Suprapubic skin (tissue), 4 donors: Measurements from ENCODE around the gene MRPL1. TPM values are rescaled to one million over a fixed set of nuclear protein-coding genes. Genes with fewer than 3 reads are reported as not detected.

ENCODE experiments used
- DNase-seq, 2 donors: peaks; one replicate each; pipeline ENCODE4 v3.0.0-alpha.2; 2019; ENCODE audit warnings: low spot score in 2 of 2
- H3K27ac ChIP-seq: fragments of 200-600 bp; sonication (generic); one replicate; pipeline ENCODE4 v1.5.1; 2019
- H3K27me3 ChIP-seq: fragments of 200-600 bp; sonication (generic); one replicate; pipeline ENCODE4 v1.5.1; 2019
- H3K36me3 ChIP-seq: fragments of 200-600 bp; sonication (generic); one replicate; pipeline ENCODE4 v1.5.1; 2019
- H3K4me1 ChIP-seq: fragments of 200-600 bp; sonication (generic); one replicate; pipeline ENCODE4 v1.5.1; 2019
- H3K4me3 ChIP-seq: fragments of 200-600 bp; sonication (generic); one replicate; pipeline ENCODE4 v1.5.1; 2019; ENCODE audit warnings: mild to moderate bottlenecking
- H3K9me3 ChIP-seq: fragments of 200-600 bp; sonication (generic); one replicate; pipeline ENCODE4 v1.5.1; 2019
- EP300 ChIP-seq: sonication (generic); formaldehyde crosslinking; IDR thresholded peaks from one replicate; pipeline ENCODE4 v1.6.1; 2017; ENCODE audit warnings: antibody characterized with exemption
- POLR2A ChIP-seq, 2 donors: fragments of 450-650 bp; IDR thresholded peaks; one replicate each; pipeline ENCODE4 v1.6.1; 2017; ENCODE audit warnings: antibody characterized with exemption in 2 of 2, mild to moderate bottlenecking in 2 of 2, moderate library complexity in 2 of 2
- POLR2AphosphoS5 ChIP-seq, 3 donors: sonication (generic); formaldehyde crosslinking; IDR thresholded peaks; one replicate each; pipeline ENCODE4 v1.6.1; 2017; ENCODE audit warnings: antibody characterized with exemption in 3 of 3
- WGBS: methylation state at CpG from one replicate; pipeline ENCODE4 v1.1.5; 2018; 5-methylcytosine and 5-hydroxymethylcytosine counted together
- total RNA-seq, 4 donors: library from RNA; depleted of rRNA; stranded (reverse); fragments of >200 nt; gene quantifications; one replicate each; pipeline ENCODE4 v1.1.0, GENCODE V29; 2016
- TF ChIP-seq, protein P1 (sequence below), 2 donors: fragments of 200-600 bp in 1 of 2; fragments of 450-650 bp in 1 of 2; sonication (generic) in 1 of 2; IDR thresholded peaks; one replicate each; pipeline ENCODE4 v1.5.1; 2016 to 2019; ENCODE audit warnings: antibody characterized with exemption in 2 of 2, mild to moderate bottlenecking in 1 of 2, moderate library complexity in 1 of 2

Gene MRPL1
- 10 to 100 TPM; 13.2 to 28.2 (median 15.6) TPM for total RNA-seq

DNA sequence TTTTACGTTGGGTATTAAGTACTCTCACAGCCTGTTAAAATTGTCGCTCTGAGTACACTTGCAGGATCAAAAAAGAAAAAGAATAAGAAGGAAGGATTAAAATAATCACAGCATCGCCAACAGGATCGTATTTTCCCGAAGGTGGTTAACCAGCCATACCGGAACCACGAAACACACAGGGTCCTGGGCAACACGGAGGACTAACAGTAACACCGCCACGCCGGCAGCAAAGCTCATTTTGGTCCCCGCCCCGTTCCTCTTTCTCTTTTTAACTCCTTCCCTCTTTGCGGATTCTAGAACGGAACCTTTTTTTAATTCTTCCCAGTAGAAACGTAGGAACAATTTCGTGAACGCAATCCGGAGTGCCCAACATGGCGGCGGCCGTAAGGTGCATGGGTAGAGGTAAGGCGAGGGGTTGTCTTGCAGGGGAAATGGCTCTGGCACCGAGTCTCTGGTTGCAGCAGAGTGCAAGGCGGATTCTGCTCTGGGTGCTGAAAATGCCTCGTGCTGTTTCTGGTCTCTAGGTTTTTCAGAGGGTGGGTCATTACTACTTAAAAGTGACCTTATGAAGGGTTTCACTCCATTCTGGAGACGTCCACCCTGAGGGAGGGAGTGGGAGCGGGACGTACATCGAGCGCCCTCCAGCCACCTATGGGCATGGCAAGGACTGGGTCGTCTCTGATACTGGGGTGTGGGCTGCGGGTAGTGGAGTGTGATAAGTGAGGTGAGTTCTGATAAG, at the start of gene MRPL1:
Gene MRPL1 (plus strand): TSS at position 353 of the 739 bp plus-strand sequence. CDS start 19 bp downstream, at position 372.
- H3K27me3 ChIP-seq = no peaks in the 10 kb centered on the region
- under 1% methylated on average over 33 of the region's 33 CpGs for WGBS
- peak within 1 kb of the TSS; percentile 99 for H3K27ac ChIP-seq
- H3K36me3 ChIP-seq = peaks cover 7% of the 10 kb centered on the region
- peak; percentile 94 to 95 for DNase-seq
- no peaks in the 10 kb centered on the region for H3K9me3 ChIP-seq
- H3K4me3 ChIP-seq = peak within 1 kb of the TSS; percentile 73
- TF ChIP-seq, protein P1, sequence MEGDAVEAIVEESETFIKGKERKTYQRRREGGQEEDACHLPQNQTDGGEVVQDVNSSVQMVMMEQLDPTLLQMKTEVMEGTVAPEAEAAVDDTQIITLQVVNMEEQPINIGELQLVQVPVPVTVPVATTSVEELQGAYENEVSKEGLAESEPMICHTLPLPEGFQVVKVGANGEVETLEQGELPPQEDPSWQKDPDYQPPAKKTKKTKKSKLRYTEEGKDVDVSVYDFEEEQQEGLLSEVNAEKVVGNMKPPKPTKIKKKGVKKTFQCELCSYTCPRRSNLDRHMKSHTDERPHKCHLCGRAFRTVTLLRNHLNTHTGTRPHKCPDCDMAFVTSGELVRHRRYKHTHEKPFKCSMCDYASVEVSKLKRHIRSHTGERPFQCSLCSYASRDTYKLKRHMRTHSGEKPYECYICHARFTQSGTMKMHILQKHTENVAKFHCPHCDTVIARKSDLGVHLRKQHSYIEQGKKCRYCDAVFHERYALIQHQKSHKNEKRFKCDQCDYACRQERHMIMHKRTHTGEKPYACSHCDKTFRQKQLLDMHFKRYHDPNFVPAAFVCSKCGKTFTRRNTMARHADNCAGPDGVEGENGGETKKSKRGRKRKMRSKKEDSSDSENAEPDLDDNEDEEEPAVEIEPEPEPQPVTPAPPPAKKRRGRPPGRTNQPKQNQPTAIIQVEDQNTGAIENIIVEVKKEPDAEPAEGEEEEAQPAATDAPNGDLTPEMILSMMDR (IDR thresholded peaks at IDR 0.05) = no peak
- TF ChIP-seq EP300 (no peak), POLR2AphosphoS5 (IDR thresholded peaks at IDR 0.05) (peak in 2 of 3 donors; percentile 76 to 94), POLR2A (IDR thresholded peaks at IDR 0.05) (peak; percentile 41 to 64)
- peaks cover 20% of the 10 kb centered on the region for H3K4me1 ChIP-seq

DNA sequence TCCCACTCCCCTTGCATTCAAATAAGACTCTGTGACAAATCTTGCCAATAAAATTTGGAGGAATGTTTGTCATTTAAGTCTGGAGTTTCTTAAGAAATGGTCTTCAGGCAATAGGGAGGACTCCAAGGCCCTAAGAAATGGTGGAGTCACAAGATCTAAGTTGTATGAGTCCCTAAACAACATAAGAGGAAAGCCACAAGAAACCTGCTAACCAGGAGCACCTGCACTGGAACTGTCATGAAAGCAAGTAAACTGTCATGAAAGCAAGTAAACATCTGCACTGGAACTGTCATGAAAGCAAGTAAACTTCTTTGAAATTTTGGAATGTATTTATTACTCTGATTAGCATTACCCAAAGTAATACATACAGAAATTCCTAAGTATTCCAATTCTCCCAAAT, 47.0 kb upstream of the MRPL1 start:
- no peak for TF ChIP-seq POLR2A (IDR thresholded peaks at IDR 0.05)
- TF ChIP-seq POLR2AphosphoS5 (IDR thresholded peaks at IDR 0.05) = no peak
- TF ChIP-seq EP300 = no peak
- TF ChIP-seq, protein P1 (IDR thresholded peaks at IDR 0.05) = no peak
- DNase-seq = no peak
- peaks cover 32% of the 10 kb centered on the region for H3K4me1 ChIP-seq
- no peak overlapping the region for H3K4me3 ChIP-seq
- H3K9me3 ChIP-seq = no peaks in the 10 kb centered on the region
- no peaks in the 10 kb centered on the region for H3K36me3 ChIP-seq
- H3K27ac ChIP-seq = no peak overlapping the region
- H3K27me3 ChIP-seq = no peaks in the 10 kb centered on the region

DNA sequence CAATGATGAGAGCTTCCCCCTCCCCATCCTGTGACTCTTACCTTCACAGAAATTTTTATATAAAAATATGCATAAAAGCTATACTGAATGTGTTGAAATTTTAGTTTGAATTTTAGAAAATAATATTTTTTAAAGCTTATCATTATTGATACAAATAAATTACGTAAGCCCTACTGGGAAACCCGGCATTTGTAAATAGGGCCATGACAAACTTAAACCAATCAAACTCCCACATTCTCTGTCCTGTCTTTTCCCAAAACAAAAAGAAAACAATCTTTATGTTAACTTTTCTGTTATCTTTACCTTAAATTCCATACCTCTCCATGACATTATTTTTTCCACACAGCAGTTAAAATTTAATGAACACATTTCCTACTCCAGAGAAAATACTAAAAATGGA, 46.1 kb upstream of the MRPL1 start:
- 85% methylated on average over 2 of the region's 2 CpGs for WGBS
- DNase-seq = no peak
- TF ChIP-seq POLR2AphosphoS5 (IDR thresholded peaks at IDR 0.05) = no peak
- TF ChIP-seq POLR2A (IDR thresholded peaks at IDR 0.05) = no peak
- TF ChIP-seq, protein P1 (IDR thresholded peaks at IDR 0.05) = no peak
- TF ChIP-seq EP300 = no peak
- peaks cover 41% of the 10 kb centered on the region for H3K4me1 ChIP-seq
- no peak overlapping the region for H3K27ac ChIP-seq
- H3K27me3 ChIP-seq = no peaks in the 10 kb centered on the region
- no peaks in the 10 kb centered on the region for H3K9me3 ChIP-seq
- H3K4me3 ChIP-seq = no peak overlapping the region
- no peaks in the 10 kb centered on the region for H3K36me3 ChIP-seq

DNA sequence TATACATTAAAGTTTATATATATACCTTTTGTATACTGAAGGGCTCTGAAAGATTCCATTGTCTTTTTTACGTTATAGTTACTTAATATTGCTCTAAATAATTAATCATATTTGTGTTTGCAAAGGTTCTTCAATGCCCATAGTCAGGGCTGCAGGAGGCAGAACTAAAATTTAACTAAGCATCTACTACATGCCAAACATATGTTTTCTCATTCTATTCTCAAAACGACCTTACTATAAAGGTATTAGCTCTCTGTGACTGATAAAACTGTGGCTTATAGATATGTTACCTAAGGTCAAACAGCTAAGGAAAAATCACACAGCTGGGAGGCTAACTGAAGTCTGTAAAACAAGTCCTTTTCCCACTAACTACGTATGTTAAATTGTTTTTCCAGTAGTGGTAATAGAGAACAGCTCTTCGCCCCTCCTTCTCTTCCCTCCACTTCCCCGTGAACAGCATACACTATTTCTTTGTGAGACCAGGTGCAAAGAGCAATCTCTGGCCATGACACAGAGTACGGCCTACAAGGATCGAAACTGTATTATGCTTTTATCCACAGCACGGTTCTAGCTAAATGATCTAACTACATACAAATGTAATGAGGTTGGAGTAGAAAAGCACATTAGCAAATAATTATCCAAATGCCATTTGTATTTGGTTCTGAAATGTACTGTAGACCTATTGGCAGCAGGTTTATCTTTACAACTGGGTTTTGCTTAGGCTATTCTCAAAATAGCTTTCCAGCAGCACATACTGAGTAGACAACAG, 45.1 kb upstream of the MRPL1 start:
- Histone ChIP-seq H3K9me3 (no peaks in the 10 kb centered on the region), H3K27me3 (no peaks in the 10 kb centered on the region), H3K36me3 (no peaks in the 10 kb centered on the region), H3K4me1 (peaks cover 43% of the 10 kb centered on the region), H3K27ac (peak overlapping the region; percentile 100), H3K4me3 (peak overlapping the region; percentile 99)
- 28% methylated on average over 8 of the region's 8 CpGs for WGBS
- no peak for DNase-seq
- TF ChIP-seq POLR2AphosphoS5 (IDR thresholded peaks at IDR 0.05) (no peak), EP300 (no peak), POLR2A (IDR thresholded peaks at IDR 0.05) (no peak)

DNA sequence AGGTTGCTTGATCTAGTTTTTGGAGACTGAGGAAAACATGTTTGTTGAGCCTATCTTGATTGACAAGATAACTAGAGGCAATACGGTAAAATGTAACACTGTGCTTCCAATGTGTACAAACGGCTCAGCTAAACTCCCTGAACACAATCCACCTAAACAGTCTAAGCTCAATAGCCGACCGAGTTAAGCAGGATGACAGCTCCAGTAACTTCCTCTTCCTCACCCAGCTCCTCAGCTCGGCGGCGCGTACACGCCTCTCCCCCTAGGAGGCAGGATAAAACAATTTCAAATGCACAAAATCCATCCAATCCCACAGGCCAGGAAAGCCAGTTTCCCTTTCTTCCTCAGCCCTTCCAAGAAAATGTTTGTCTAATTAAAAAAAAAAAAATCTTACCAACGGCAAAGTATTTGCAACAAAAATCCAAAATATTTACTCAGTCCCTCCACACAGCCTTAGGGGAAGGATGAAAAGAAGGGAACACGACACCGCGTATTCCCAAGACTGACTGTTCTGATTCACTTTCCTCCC, 44.5 kb upstream of the MRPL1 start:
- Histone ChIP-seq H3K27ac (peak overlapping the region; percentile 100), H3K36me3 (no peaks in the 10 kb centered on the region), H3K9me3 (no peaks in the 10 kb centered on the region), H3K4me1 (peaks cover 43% of the 10 kb centered on the region), H3K4me3 (peak overlapping the region; percentile 99), H3K27me3 (no peaks in the 10 kb centered on the region)
- TF ChIP-seq, protein P1 (IDR thresholded peaks at IDR 0.05) = peak; percentile 47 to 51
- peak in 1 of 3 donors; percentile 36 for TF ChIP-seq POLR2AphosphoS5 (IDR thresholded peaks at IDR 0.05)
- no peak for TF ChIP-seq POLR2A (IDR thresholded peaks at IDR 0.05)
- no peak for TF ChIP-seq EP300
- DNase-seq = peak; percentile 77 to 83
- WGBS = under 1% methylated on average over 13 of the region's 13 CpGs
